Measurements from ENCODE around the gene MELTF. TPM values are rescaled to one million over a fixed set of nuclear protein-coding genes. Genes with fewer than 3 reads are reported as not detected.

MELTF gene
- total RNA-seq, 5 donors from 2014 or later (not counting 1 experiment from before 2014, with no cell fraction given): 1.2 to 2.6 (median 1.6) TPM

DNA sequence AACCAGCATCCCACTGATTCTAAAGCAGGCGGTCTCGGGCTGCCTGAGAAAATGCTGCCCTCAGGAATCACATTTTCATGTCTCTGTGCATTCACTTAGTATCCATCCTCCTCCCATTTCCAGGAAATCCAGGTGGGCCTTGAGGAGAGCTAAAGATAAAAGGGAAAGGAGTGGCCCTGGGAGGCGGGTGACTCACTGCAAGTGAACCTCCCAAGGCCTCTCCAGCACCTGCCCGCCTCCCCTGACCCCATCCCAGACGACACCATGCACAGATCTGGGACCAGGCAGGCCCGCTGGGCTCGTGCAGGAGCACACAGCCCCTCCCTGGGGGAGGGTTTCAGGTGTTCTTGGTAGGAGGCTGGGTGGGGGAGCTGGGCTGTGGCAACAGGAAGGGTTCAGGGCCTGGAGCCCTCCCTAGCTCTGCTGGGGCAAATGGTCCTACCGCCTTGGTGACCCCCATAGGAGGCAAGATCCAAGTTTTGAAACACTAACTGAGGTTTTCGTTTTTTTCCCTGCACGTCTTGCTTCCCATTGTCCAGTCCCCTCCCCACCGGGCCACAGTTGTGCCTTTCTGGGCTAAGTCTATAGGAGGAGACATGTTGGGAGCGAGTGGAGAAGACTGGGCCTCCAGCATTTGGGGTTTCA lies 22.2 kb downstream of the MELTF start:
- peaks cover 6 to 8% (median 8%) of the 10 kb centered on the region in 3 donors for H3K4me1 Mint-ChIP-seq
- H3K4me3 Mint-ChIP-seq: no peak overlapping the region
- CTCF ChIA-PET: interaction anchor here in 1 of 2 donors (0.6 kb wide), 1 partner anchor 903 kb away, joined by 9 read pairs; no protein-coding TSS in a partner anchor
- DNase-seq: no peak
- Histone ChIP-seq H3K27me3 (replicated peaks in 1 of 2; ENCODE audit: control insufficient read depth in 2 of 2, extremely low read depth in 1 of 2, insufficient read depth in 2 of 2, low read length in 1 of 2) (peaks cover 0 to 6% of the 10 kb centered on the region in 2 experiments), H3K9me3 (no peaks in the 10 kb centered on the region), H3K27ac (ENCODE audit: low read length) (no peak overlapping the region), H3K36me3 (ENCODE audit: control insufficient read depth in 2 of 2, extremely low read depth in 1 of 2, insufficient read depth in 1 of 2, low read length in 1 of 2) (no peaks in the 10 kb centered on the region), H3K4me1 (ENCODE audit: control insufficient read depth in 1 of 2, extremely low read depth in 1 of 2, insufficient read depth in 2 of 2, low read length in 2 of 2) (peaks cover 0 to 12% of the 10 kb centered on the region in 2 experiments), H3K4me3 (ENCODE audit: control insufficient read depth in 1 of 2, extremely low read depth in 1 of 2, low read length in 1 of 2) (no peak overlapping the region)
- ATAC-seq (replicated peaks in 1 of 4): no peak
- no peaks in the 10 kb centered on the region for H3K9me3 Mint-ChIP-seq
- POLR2A ChIA-PET: no interaction called here
- WGBS (ENCODE audit: insufficient coverage): 86% methylated on average over 4 of the region's 12 CpGs
- H3K36me3 Mint-ChIP-seq: no peaks in the 10 kb centered on the region
- no peak overlapping the region for H3K27ac Mint-ChIP-seq
- no peaks in the 10 kb centered on the region for H3K27me3 Mint-ChIP-seq

DNA sequence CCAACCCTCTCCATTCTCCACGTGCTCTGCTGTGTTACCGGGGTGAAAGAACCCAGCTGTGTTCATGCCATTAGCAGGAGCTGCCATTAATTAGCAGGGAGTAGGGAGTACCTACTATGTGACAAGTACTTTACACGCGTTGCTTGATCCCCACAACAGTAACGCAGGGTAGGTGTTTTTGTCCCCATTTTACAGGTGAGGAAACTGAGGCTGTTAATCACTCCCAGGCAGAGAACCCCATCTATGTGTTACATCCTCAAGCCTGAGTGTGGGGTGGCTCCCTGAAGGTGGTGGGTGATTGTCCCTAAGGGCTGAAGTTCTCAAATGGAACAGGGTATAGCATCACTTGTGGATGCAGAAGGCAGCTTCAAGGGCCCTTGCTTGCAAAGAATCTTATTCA lies 22.8 kb downstream of the MELTF start:
- Histone ChIP-seq H3K4me1 (ENCODE audit: control insufficient read depth in 1 of 2, extremely low read depth in 1 of 2, insufficient read depth in 2 of 2, low read length in 2 of 2) (peaks cover 0 to 12% of the 10 kb centered on the region in 2 experiments), H3K4me3 (ENCODE audit: control insufficient read depth in 1 of 2, extremely low read depth in 1 of 2, low read length in 1 of 2) (no peak overlapping the region), H3K9me3 (no peaks in the 10 kb centered on the region), H3K27ac (ENCODE audit: low read length) (no peak overlapping the region), H3K36me3 (ENCODE audit: control insufficient read depth in 2 of 2, extremely low read depth in 1 of 2, insufficient read depth in 1 of 2, low read length in 1 of 2) (no peaks in the 10 kb centered on the region), H3K27me3 (replicated peaks in 1 of 2; ENCODE audit: control insufficient read depth in 2 of 2, extremely low read depth in 1 of 2, insufficient read depth in 2 of 2, low read length in 1 of 2) (peaks cover 0 to 6% of the 10 kb centered on the region in 2 experiments)
- no CpG with 5 or more reads among the region's 5 CpGs for WGBS (ENCODE audit: insufficient coverage)
- H3K27me3 Mint-ChIP-seq: no peaks in the 10 kb centered on the region
- no peaks in the 10 kb centered on the region for H3K36me3 Mint-ChIP-seq
- CTCF ChIA-PET: interaction anchor here in 1 of 2 donors (0.5 kb wide), 1 partner anchor 68 kb away, joined by 5 read pairs; no protein-coding TSS in a partner anchor
- POLR2A ChIA-PET: no interaction called here
- no peak overlapping the region for H3K4me3 Mint-ChIP-seq
- DNase-seq (no peak), ATAC-seq (replicated peaks in 1 of 4) (no peak)
- no peaks in the 10 kb centered on the region for H3K9me3 Mint-ChIP-seq
- H3K4me1 Mint-ChIP-seq: peaks cover 6 to 8% (median 8%) of the 10 kb centered on the region in 3 donors
- H3K27ac Mint-ChIP-seq: no peak overlapping the region

DNA sequence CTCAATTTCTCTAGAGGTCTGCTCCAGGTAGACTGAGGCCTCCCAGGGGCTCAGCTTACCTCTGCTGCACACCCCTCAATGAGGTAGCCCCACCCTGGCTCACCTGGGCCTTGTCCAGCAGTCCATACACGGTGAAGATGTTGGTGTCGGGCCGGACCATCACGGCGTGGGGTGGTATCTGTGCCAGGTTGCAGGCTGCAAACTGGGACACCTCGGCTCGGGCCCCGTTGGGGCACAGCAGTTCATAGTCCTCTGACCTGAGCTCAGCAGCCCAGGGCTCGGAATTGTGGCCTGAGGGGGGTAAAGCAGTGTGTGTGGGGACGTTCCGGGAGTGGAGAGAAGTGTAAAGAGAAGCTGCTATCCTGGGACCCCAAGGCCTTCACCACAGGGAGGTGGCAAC lies 23.2 kb downstream of the MELTF start:
- no peaks in the 10 kb centered on the region for H3K27me3 Mint-ChIP-seq
- H3K9me3 Mint-ChIP-seq: no peaks in the 10 kb centered on the region
- H3K36me3 Mint-ChIP-seq: no peaks in the 10 kb centered on the region
- Histone ChIP-seq H3K4me3 (ENCODE audit: control insufficient read depth in 1 of 2, extremely low read depth in 1 of 2, low read length in 1 of 2) (no peak overlapping the region), H3K9me3 (no peaks in the 10 kb centered on the region), H3K27me3 (replicated peaks in 1 of 2; ENCODE audit: control insufficient read depth in 2 of 2, extremely low read depth in 1 of 2, insufficient read depth in 2 of 2, low read length in 1 of 2) (peaks cover 0 to 2% of the 10 kb centered on the region in 2 experiments), H3K4me1 (ENCODE audit: control insufficient read depth in 1 of 2, extremely low read depth in 1 of 2, insufficient read depth in 2 of 2, low read length in 2 of 2) (peaks cover 0 to 12% of the 10 kb centered on the region in 2 experiments), H3K27ac (ENCODE audit: low read length) (no peak overlapping the region), H3K36me3 (ENCODE audit: control insufficient read depth in 2 of 2, extremely low read depth in 1 of 2, insufficient read depth in 1 of 2, low read length in 1 of 2) (no peaks in the 10 kb centered on the region)
- peaks cover 11 to 12% (median 11%) of the 10 kb centered on the region in 3 donors for H3K4me1 Mint-ChIP-seq
- POLR2A ChIA-PET: no interaction called here
- WGBS (ENCODE audit: insufficient coverage): 98% methylated on average over 9 of the region's 11 CpGs
- H3K4me3 Mint-ChIP-seq: no peak overlapping the region
- no peak for DNase-seq
- ATAC-seq (replicated peaks in 1 of 4): no peak
- CTCF ChIA-PET: interaction anchor here in 1 of 2 donors (0.5 kb wide), 1 partner anchor 68 kb away, joined by 5 read pairs; no protein-coding TSS in a partner anchor
- no peak overlapping the region for H3K27ac Mint-ChIP-seq

- no peaks in the 10 kb centered on the region for H3K27me3 ChIP-seq (replicated peaks in 1 of 2; ENCODE audit: control insufficient read depth in 2 of 2, extremely low read depth in 1 of 2, insufficient read depth in 2 of 2, low read length in 1 of 2)
Observed at GRCh38 chr3:197003461-197004385, 25.9 kb downstream of the MELTF start.

DNA sequence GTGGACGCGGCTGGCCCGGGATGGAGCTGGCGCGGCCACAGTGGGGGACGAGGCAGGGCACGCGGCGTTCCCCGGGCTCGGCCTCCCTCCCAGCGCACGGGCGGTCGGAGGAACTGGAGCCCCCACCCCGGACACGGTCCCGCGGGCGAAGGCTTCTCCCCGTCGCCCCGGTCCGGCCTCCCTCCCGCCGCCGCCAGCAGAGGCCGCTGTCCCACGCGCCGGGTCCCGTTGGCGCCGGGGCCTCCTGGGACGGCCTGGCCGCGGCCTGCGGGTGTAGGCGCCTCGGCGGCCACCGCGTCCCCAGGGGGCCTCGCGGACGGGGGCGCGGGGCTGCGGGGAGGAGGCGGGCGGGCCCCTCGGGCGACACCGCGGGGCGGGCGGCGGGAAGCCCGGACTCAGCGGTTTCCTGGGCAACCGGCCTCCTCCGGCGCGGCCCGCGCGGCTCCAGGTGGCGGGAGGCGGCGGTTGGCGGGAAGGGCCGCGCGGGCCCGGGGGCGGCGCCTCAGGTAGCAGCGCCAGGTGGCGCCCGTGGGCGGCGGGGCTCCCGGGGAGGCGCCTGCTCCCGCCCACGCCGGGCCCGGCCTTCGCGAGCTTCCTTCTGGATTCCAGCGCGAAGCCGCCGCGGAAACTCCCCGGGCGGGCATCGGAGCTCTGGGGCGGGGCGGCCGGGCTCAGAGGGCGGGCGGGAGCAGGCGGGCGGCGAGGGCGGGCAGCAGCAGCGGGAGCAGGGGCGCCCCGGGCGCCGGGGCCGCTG lies 26.7 kb downstream of the MELTF start:
- Mint-ChIP-seq H3K27ac (no peak overlapping the region), H3K27me3 (no peaks in the 10 kb centered on the region), H3K9me3 (no peaks in the 10 kb centered on the region), H3K4me3 (peak overlapping the region in 1 of 3 donors; percentile 76), H3K4me1 (peaks cover 11 to 13% (median 11%) of the 10 kb centered on the region in 3 donors), H3K36me3 (no peaks in the 10 kb centered on the region)
- H3K4me1 ChIP-seq (ENCODE audit: control insufficient read depth in 1 of 2, extremely low read depth in 1 of 2, insufficient read depth in 2 of 2, low read length in 2 of 2): peaks cover 0 to 12% of the 10 kb centered on the region in 2 experiments
- H3K27ac ChIP-seq (ENCODE audit: low read length): no peak overlapping the region
- no peaks in the 10 kb centered on the region for H3K9me3 ChIP-seq
- 1% methylated on average over 113 of the region's 113 CpGs for WGBS (ENCODE audit: insufficient coverage)
- peak; percentile 49 to 91 (median 72) for DNase-seq
- no peak overlapping the region for H3K4me3 ChIP-seq (ENCODE audit: control insufficient read depth in 1 of 2, extremely low read depth in 1 of 2, low read length in 1 of 2)
- H3K27me3 ChIP-seq (replicated peaks in 1 of 2; ENCODE audit: control insufficient read depth in 2 of 2, extremely low read depth in 1 of 2, insufficient read depth in 2 of 2, low read length in 1 of 2): no peaks in the 10 kb centered on the region
- CTCF ChIA-PET: interaction anchor here in 1 of 2 donors (0.5 to 0.7 kb wide), 2 partner anchors 199 to 265 kb away, joined by 3 read pairs; no protein-coding TSS in a partner anchor
- POLR2A ChIA-PET: interaction anchor here in 1 of 2 donors (0.6 kb wide), 3 partner anchors 10 to 481 kb away, joined by 5 to 9 read pairs (median 6); no protein-coding TSS in a partner anchor
- H3K36me3 ChIP-seq (ENCODE audit: control insufficient read depth in 2 of 2, extremely low read depth in 1 of 2, insufficient read depth in 1 of 2, low read length in 1 of 2): no peaks in the 10 kb centered on the region
- ATAC-seq (replicated peaks in 1 of 4): peak; percentile 83 to 88 (median 84)

More at GRCh38 chr3:197003461-197004385, 25.9 kb downstream of the MELTF start:
- H3K36me3 Mint-ChIP-seq: no peaks in the 10 kb centered on the region
- peaks cover 11 to 13% (median 11%) of the 10 kb centered on the region in 3 donors for H3K4me1 Mint-ChIP-seq
- CTCF ChIA-PET: no interaction called here
- Histone ChIP-seq H3K4me1 (ENCODE audit: control insufficient read depth in 1 of 2, extremely low read depth in 1 of 2, insufficient read depth in 2 of 2, low read length in 2 of 2) (peaks cover 0 to 12% of the 10 kb centered on the region in 2 experiments), H3K9me3 (no peaks in the 10 kb centered on the region), H3K36me3 (ENCODE audit: control insufficient read depth in 2 of 2, extremely low read depth in 1 of 2, insufficient read depth in 1 of 2, low read length in 1 of 2) (no peaks in the 10 kb centered on the region), H3K27ac (ENCODE audit: low read length) (no peak overlapping the region), H3K4me3 (ENCODE audit: control insufficient read depth in 1 of 2, extremely low read depth in 1 of 2, low read length in 1 of 2) (peak overlapping the region; percentile 29 to 58)
- H3K27ac Mint-ChIP-seq: no peak overlapping the region
- H3K4me3 Mint-ChIP-seq: peak overlapping the region; percentile 76 to 85 (median 79)
- peak in 5 of 35 experiments; percentile 11 to 31 (median 24) for DNase-seq
- 36% methylated on average over 43 of the region's 61 CpGs for WGBS (ENCODE audit: insufficient coverage)
- peak; percentile 5 to 23 (median 10) for ATAC-seq (replicated peaks in 1 of 4)
- no peaks in the 10 kb centered on the region for H3K9me3 Mint-ChIP-seq
- H3K27me3 Mint-ChIP-seq: no peaks in the 10 kb centered on the region
- POLR2A ChIA-PET: no interaction called here
